Tibial nerve (tissue), 4 donors: Measurements from ENCODE around the gene TMPRSS6. TPM values are rescaled to one million over a fixed set of nuclear protein-coding genes. Genes with fewer than 3 reads are reported as not detected.

Source experiments
- DNase-seq, 2 donors: peaks; one replicate each; pipeline ENCODE4 v3.0.0-alpha.2; 2019; ENCODE audit warnings: low spot score in 2 of 2
- H3K27ac ChIP-seq, 4 donors: fragments of 200-600 bp; sonication (generic) in 3 of 4; one replicate each; pipeline ENCODE4 v1.5.1; 2017 to 2019; ENCODE audit warnings: mild to moderate bottlenecking in 1 of 4
- H3K27me3 ChIP-seq, 2 donors: fragments of 200-600 bp; sonication (generic) in 1 of 2; one replicate each; pipeline versions ENCODE4 v1.5.1 to v1.6.0; 2017 to 2019
- H3K36me3 ChIP-seq, 3 donors: fragments of 200-600 bp; sonication (generic); one replicate each; pipeline ENCODE4 v1.5.1; 2018 to 2019
- H3K4me1 ChIP-seq, 4 donors: fragments of 200-600 bp; sonication (generic) in 3 of 4; one replicate each; pipeline ENCODE4 v1.5.1; 2017 to 2019
- H3K4me3 ChIP-seq, 4 donors: fragments of 200-600 bp; sonication (generic) in 3 of 4; one replicate each; pipeline ENCODE4 v1.5.1; 2017 to 2019; ENCODE audit warnings: mild to moderate bottlenecking in 1 of 4, moderate library complexity in 1 of 4
- H3K9me3 ChIP-seq, 4 donors: fragments of 200-600 bp; sonication (generic) in 3 of 4; one replicate each; pipeline ENCODE4 v1.5.1; 2017 to 2019
- EP300 ChIP-seq, 2 donors: sonication (generic); formaldehyde crosslinking; IDR thresholded peaks; one replicate each; pipeline ENCODE4 v1.6.1; 2017; ENCODE audit warnings: antibody characterized with exemption in 2 of 2, mild to moderate bottlenecking in 1 of 2
- POLR2A ChIP-seq, 2 donors: fragments of 450-650 bp; IDR thresholded peaks; one replicate each; pipeline ENCODE4 v1.6.1; 2017; ENCODE audit warnings: antibody characterized with exemption in 2 of 2, mild to moderate bottlenecking in 2 of 2, moderate library complexity in 2 of 2
- WGBS, 2 donors: methylation state at CpG; one replicate each; pipeline ENCODE4 v1.1.5; 2018; 5-methylcytosine and 5-hydroxymethylcytosine counted together
- total RNA-seq, 4 donors: library from RNA; depleted of rRNA; stranded (reverse); fragments of >200 nt; gene quantifications; one replicate each; pipeline ENCODE4 v1.1.0, GENCODE V29; 2016
- TF ChIP-seq, protein P1 (sequence below), 5 experiments: fragments of 200-600 bp in 3 of 5; fragments of 450-650 bp in 2 of 5; sonication (generic) in 3 of 5; IDR thresholded peaks; one replicate each; pipeline ENCODE4 v1.5.1; 2016 to 2019; ENCODE audit warnings: antibody characterized with exemption in 5 of 5, mild to moderate bottlenecking in 3 of 5, moderate library complexity in 2 of 5

TMPRSS6 gene
- total RNA-seq, 4 donors from 2014 or later = not detected

- DNase-seq = no peak
- peaks cover 0 to 19% (median 0%) of the 10 kb centered on the region in 4 donors for H3K9me3 ChIP-seq
- WGBS, 2 donors = 80 to 90% methylated on average over 8 of the region's 8 CpGs
- H3K4me3 ChIP-seq = no peak overlapping the region
- TF ChIP-seq EP300 (IDR thresholded peaks at IDR 0.05) = no peak
- TF ChIP-seq, protein P1, sequence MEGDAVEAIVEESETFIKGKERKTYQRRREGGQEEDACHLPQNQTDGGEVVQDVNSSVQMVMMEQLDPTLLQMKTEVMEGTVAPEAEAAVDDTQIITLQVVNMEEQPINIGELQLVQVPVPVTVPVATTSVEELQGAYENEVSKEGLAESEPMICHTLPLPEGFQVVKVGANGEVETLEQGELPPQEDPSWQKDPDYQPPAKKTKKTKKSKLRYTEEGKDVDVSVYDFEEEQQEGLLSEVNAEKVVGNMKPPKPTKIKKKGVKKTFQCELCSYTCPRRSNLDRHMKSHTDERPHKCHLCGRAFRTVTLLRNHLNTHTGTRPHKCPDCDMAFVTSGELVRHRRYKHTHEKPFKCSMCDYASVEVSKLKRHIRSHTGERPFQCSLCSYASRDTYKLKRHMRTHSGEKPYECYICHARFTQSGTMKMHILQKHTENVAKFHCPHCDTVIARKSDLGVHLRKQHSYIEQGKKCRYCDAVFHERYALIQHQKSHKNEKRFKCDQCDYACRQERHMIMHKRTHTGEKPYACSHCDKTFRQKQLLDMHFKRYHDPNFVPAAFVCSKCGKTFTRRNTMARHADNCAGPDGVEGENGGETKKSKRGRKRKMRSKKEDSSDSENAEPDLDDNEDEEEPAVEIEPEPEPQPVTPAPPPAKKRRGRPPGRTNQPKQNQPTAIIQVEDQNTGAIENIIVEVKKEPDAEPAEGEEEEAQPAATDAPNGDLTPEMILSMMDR (IDR thresholded peaks at IDR 0.05) = no peak
- no peak for TF ChIP-seq POLR2A (IDR thresholded peaks at IDR 0.05)
- no peaks in the 10 kb centered on the region for H3K36me3 ChIP-seq
- no peaks in the 10 kb centered on the region for H3K4me1 ChIP-seq
- H3K27ac ChIP-seq = no peak overlapping the region
- no peaks in the 10 kb centered on the region for H3K27me3 ChIP-seq
Observed at GRCh38 chr22:37155971-37156370, 46.5 kb upstream of the TMPRSS6 start.

DNA sequence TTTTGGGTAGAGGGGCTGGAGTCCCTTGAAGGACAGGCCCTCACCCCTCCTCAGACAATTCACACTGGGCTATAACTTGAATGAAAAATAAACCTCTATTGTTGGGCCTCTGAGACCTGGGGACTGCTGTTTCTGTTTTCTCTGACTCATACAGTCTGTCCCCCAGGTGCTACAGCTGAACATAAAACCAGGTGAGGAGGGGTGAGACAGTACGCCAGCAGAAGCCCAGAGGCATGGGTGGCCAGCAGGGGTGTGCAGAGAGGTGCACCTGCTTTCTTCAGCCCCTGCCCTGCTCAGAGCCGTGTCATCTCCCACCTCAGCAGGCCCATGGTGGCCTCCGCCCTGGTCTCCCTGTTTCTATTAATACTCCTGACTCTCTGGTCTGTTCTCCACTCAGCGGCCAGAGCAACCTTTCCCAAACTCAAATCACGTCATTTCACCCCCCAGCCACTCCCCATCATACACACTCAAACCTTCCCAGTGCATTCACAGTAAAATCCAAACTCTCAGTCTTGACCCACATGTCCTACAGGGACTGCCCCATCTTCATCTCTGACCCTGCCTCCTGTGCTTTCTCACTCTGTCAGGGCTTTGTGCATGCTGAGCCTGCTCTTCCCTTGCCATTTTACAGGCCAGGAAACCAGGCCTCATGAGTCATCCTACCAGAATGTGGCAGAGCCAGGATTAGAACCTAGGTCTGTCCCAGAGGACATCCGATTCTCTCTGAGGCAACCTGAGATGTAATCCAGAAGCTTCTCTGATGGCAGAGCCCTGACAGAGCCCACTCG, 45.6 kb upstream of the TMPRSS6 start:
- no peak overlapping the region for H3K4me3 ChIP-seq
- no peaks in the 10 kb centered on the region for H3K36me3 ChIP-seq
- peaks cover 0 to 26% (median 0%) of the 10 kb centered on the region in 4 donors for H3K9me3 ChIP-seq
- H3K4me1 ChIP-seq = no peaks in the 10 kb centered on the region
- no peak for DNase-seq
- TF ChIP-seq, protein P1 (IDR thresholded peaks at IDR 0.05) = no peak
- no peak for TF ChIP-seq EP300 (IDR thresholded peaks at IDR 0.05)
- TF ChIP-seq POLR2A (IDR thresholded peaks at IDR 0.05) = no peak
- H3K27ac ChIP-seq = no peak overlapping the region
- WGBS, 2 donors = 76 to 86% methylated on average over 7 of the region's 7 CpGs
- H3K27me3 ChIP-seq = no peaks in the 10 kb centered on the region

DNA sequence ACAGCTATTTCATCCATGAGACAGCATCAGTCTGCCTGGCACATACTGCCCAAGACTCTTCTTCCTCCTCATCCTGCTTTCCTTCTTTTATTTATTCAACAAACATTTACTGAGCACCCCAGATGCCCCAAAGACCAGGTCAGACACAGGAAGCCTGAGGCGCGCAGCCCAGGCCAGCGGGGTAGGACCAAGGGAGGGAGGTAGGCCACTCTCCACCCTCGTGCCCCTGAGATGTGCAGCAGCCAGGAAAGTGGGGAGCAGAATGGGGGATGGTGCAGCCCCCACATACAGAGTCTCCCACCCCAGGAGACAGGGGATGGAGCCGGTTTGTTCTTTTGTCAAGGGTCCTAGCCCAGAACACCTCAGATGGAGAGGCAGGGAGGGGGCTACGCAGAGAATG, 44.4 kb upstream of the TMPRSS6 start:
- no peak for DNase-seq
- Histone ChIP-seq H3K4me1 (no peaks in the 10 kb centered on the region), H3K36me3 (no peaks in the 10 kb centered on the region), H3K4me3 (no peak overlapping the region), H3K27ac (no peak overlapping the region), H3K9me3 (peaks cover 0 to 26% (median 0%) of the 10 kb centered on the region in 4 donors), H3K27me3 (no peaks in the 10 kb centered on the region)
- TF ChIP-seq POLR2A (IDR thresholded peaks at IDR 0.05) (no peak), EP300 (IDR thresholded peaks at IDR 0.05) (no peak)
- TF ChIP-seq, protein P1 (IDR thresholded peaks at IDR 0.05) = no peak
- WGBS, 2 donors = 81 to 91% methylated on average over 6 of the region's 6 CpGs

DNA sequence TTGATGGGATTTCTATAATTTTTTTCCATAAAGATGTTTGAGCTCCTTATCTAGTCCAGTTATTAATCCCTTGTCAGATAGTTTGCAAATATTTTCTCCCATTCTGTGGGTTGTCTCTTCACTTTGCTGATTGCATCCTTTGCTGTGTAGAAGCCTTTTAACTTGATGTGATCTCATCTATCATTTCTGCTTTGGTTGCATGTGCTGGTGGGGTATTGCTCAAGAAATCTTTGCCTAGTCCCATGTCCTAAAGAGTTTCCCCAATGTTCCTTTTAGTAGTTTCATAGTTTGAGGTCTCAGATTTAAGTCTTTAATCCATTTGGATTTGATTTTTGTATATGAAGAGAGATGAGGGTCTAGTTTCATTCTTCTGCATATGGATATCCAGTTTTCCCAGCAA, 41.9 kb upstream of the TMPRSS6 start:
- H3K27ac ChIP-seq = no peak overlapping the region
- peaks cover 0 to 5% of the 10 kb centered on the region in 2 donors for H3K27me3 ChIP-seq
- H3K4me3 ChIP-seq = no peak overlapping the region
- H3K36me3 ChIP-seq = no peaks in the 10 kb centered on the region
- TF ChIP-seq, protein P1 (IDR thresholded peaks at IDR 0.05) = no peak
- no peak for TF ChIP-seq POLR2A (IDR thresholded peaks at IDR 0.05)
- no peak for TF ChIP-seq EP300 (IDR thresholded peaks at IDR 0.05)
- peaks cover 0 to 26% (median 0%) of the 10 kb centered on the region in 4 donors for H3K9me3 ChIP-seq
- no peak for DNase-seq
- no peaks in the 10 kb centered on the region for H3K4me1 ChIP-seq

DNA sequence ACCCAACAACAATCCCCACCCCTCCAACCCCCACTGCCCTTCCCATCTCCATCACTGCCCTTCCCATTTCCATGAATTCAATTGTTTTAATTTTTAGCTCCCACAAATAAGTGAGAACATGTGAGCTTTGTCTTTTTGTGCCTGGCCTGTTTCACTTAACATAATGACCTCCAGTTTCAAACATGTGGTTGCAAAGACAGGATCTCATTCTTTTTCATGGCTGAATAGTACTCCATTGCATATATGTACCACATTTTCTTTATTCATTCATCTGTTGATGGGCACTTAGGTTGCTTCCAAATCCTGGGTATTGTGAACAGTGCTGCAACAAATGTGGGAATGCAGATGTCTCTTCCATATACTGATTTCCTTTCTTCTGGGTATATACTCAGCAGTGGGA, 41.2 kb upstream of the TMPRSS6 start:
- Histone ChIP-seq H3K9me3 (peaks cover 0 to 24% (median 0%) of the 10 kb centered on the region in 4 donors), H3K27me3 (peaks cover 0 to 5% of the 10 kb centered on the region in 2 donors), H3K36me3 (no peaks in the 10 kb centered on the region), H3K4me3 (no peak overlapping the region), H3K4me1 (no peaks in the 10 kb centered on the region), H3K27ac (no peak overlapping the region)
- DNase-seq = no peak
- TF ChIP-seq EP300 (IDR thresholded peaks at IDR 0.05) = no peak
- TF ChIP-seq, protein P1 (IDR thresholded peaks at IDR 0.05) = no peak
- TF ChIP-seq POLR2A (IDR thresholded peaks at IDR 0.05) = no peak
